GM04503 (cell line): ENCODE data around the gene CDH23.

Source experiments
- DNase-seq: peaks from one replicate; pipeline ENCODE4 v3.0.0-alpha.2; 2012; ENCODE audit warnings: low read depth

CDH23 gene

DNA sequence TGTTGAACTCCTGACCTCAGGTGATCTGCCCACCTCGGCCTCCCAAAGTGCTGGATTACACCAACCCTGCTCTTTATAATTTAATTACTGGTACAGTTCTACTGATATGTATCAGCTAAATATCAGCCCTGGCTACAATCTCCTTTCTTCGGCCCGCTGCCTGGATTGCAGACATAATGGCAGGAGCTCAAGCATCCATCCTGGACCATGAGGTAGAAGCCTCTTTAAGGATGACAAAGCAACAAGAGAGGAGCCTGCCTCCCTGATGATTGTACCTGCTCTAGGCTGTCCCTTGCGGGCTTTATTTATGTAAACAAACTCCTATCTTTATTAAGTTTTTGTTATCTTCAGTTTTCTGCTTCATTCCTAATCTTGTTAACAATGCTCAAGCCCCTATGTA, 459.9 kb downstream of the CDH23 start:
- no peak for DNase-seq

DNA sequence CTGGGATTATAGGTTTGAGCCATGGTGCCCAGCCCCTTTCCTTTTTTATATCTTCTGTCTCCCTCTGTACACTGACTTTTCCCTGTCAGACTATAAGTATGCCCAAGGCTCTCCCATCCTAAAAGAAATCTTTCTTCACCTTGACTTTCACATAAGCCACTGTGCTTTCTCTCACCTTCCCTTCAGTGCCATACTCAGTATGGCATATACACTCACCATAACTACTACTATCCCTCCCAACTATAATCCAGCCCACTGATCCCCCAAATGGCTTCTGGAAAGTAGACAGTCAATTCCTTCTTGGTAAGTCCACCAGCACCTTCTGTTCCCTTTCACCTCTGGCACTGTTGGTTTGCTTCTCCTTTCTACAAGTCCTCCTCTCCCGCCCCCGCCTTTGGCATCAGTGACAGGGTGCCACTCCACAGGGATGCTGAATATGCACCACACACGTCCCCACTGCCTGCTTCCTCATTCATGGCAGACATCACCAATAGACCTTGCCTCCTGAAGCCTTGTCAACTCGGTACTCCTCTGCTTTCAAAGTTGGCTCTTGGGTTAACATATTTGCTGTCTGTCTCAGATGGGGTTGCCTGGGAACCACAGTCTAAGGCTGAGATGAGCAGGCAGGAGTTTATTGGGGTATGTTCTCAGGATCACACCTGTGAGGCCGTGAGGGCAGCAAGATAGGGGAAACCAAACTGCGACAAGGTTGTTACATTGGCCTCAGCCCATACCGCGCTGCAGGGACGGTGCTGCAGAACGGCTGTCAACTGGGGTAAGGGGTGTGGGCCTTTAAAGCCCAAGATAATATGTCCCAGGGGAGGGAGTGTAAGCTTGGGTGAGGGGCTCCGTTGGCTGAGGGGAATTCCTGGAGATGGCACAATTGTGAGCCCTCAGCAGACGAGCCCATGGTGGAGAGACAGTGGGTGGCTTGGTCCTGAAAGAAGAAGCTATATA, 461.5 kb downstream of the CDH23 start:
- DNase-seq = no peak

DNA sequence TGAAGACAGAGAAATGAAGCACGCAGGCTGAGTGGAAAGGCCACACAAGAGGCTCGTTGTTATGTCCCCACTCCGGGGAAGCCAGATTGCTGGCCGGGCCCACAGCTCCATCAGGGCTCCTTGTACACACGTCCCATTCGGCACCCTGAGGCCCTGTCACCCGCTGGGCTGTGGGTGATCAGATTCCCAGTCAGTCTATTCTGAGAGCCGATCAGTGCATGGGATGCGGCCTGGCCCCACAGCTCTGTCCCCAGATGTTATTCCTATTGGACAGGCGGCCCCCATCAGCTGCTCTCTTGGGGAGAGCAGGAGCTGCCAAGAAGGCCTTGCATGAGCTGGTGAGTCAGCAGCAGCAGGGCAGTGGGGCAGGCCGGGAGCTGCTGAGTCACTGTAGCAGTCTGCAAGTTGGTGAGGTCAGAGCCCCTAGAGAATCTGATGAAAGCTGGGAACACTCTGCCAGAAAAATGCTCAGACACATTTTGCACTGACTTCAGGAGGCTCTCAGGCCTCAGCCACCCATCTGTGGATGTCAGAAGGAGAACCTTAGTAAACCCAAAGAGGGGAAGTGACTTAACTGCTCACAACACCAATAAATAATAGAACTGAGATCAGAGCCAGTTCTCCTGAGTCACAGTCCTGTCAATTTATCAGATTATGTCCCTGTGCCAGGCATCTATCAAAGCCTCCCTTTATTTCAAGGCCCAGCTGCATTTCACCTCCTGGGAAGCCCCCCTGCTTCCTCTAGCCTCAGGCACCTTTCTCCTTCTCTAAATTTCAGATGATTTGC, 463.7 kb downstream of the CDH23 start:
- peak; percentile 99 for DNase-seq

DNA sequence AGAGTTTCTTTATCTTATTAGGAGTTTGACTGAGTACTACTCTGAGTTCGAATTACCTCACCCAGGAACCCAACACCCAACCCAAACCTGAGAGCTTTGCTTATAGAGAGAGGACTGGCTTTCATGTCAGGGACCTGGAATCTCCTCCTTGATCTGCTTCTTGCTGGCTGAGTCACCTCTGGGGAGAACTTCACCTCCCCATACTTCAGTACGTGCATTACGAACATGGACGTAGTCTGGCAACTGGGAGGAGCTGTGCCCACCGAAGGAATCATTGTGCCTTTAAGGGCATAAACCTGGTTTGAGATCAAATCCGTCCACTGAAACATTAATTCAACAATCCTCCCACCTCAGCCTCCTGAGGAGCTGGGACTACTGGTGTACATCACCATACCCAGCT, 466.5 kb downstream of the CDH23 start:
- DNase-seq = no peak

DNA sequence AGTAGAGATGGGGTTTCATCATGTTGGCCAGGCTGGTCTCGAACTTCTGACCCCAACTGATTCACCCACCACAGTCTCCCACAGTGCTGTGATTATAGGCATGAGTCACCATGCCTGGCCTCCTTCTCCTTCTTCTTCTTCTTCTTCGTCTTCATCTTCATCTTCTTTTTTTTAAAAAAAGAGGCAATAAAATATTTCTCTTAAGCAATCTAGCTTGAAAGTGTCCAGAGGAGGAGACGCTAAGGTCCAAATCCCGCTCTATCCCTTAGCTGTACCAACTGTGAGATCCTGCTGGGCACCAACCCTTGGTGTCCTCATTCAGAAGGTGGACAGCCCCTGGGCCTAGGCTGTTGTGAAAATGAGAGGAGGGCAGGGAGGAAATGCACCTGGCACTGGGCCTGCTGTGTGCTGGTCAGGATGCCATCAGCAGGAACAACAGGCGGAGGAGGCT, 468.2 kb downstream of the CDH23 start:
- no peak for DNase-seq
